Measurements from ENCODE around the gene C1QTNF5. TPM values are rescaled to one million over a fixed set of nuclear protein-coding genes. Genes with fewer than 3 reads are reported as not detected.

C1QTNF5 gene
- total RNA-seq, 1 donor from 2014 or later = 4.0 TPM

DNA sequence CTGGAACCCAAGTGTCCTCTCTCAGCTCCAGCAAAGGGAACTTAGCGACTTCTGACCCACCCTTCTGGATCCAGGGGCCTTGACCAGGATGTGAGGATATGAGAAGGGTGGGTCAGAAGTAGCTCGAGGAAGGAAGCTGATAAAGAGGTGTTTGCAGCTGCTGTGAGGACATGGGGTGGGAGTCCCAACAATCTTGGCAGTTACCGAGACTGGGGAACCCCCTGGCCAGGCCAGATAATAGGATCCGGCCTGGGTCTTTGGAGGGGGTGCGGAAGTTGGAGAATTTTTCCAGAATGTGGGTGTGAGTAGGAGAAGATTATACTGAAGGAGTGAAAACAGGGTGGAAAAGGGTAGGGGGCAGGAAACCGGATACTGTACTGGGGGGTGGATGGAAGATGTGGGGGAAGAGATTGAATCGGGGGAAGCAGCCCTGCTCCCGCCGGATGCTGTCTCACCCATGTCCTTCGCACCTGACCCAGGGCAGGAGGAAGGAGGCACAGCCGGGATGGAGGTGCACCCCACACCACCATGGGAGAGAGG, 20.9 kb downstream of the C1QTNF5 start:
- no peaks in the 10 kb centered on the region for H3K36me3 Mint-ChIP-seq
- H3K27me3 Mint-ChIP-seq = peaks cover 46% of the 10 kb centered on the region
- no peaks in the 10 kb centered on the region for H3K9me3 Mint-ChIP-seq
- peak overlapping the region; percentile 83 for H3K4me3 Mint-ChIP-seq
- TF ChIP-seq CTCF (conservative IDR thresholded peaks at IDR 0.05) = no peak
- peaks cover 27% of the 10 kb centered on the region for H3K4me1 Mint-ChIP-seq (ENCODE audit: unreplicated experiment)
- peak overlapping the region; percentile 62 for H3K27ac Mint-ChIP-seq
- DNase-seq (ENCODE audit: extremely low spot score, unreplicated experiment) = no peak

DNA sequence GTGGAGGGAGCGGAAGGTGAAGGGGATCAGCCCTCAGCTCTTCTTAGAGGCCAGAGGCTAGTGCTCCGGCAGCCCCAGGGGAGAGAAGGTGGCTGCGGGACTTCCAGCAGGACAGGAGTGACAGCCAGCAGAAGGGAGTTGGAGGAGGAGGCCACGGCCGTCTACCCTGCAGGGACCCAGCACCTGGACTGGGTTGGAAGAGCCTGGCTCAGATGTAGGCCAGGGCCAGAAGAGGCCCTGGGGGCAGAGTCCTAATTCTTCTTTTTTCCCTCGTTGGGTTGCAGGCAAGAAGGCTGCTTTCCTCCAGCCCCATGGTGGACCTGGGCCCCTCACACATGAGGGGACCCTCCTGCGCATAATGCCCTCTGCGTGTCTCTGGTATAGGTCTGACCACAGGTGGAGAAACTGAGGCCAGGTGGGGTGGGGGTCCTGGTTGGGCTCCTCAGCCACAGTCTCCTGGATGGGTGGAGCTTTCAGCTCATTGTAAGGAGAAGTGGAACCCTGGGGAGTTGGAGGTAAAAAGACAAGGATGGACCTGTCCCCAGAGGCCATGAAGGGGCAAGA, 21.5 kb downstream of the C1QTNF5 start:
- Mint-ChIP-seq H3K4me3 (peak overlapping the region; percentile 73), H3K9me3 (no peaks in the 10 kb centered on the region), H3K4me1 (ENCODE audit: unreplicated experiment) (peaks cover 27% of the 10 kb centered on the region), H3K27me3 (peaks cover 51% of the 10 kb centered on the region), H3K27ac (no peak overlapping the region), H3K36me3 (no peaks in the 10 kb centered on the region)
- no peak for DNase-seq (ENCODE audit: extremely low spot score, unreplicated experiment)
- no peak for TF ChIP-seq CTCF (conservative IDR thresholded peaks at IDR 0.05)

DNA sequence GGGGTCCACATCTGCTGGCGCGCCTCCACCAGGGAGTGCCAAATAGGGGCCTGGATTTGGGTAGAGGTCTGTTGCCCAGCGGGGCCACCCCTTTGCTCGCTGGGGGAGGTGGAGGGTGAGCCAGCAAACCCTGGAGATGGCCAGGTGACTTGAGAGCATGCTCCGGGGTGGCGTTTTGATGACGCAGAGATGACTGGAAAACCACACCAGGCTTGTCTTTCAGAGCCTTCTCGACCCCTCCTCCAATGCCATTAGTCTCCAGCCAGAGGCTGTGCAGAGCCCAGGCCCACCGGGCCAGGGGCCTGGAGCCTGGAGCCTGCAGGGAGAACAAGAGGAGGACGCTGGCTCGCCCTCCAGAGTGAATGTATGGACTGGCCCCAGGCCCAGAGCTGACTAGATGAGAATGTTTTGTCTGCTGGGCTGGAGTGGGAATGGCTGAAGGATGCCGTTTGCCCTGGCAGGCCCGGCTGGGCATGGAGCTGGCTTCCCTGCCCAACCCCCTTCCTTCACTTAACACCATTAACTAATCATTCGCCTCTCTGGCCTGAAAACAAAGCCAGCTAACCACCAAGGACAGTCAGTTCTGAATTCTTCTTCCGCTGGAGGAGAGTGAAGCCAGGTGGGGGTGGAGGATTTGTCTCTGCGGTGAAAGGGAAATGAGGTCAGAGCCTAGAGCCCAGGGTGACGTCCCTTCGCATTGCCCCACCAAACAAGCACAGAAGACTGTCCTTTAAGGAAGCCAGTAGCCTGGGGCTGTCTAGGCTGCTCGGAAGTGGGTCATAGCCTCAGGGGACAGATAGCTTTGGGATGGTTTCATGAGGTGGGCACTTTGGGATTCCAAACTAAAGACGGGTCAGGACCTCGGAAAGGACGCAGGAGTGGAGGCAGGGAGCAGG, 22.2 kb downstream of the C1QTNF5 start:
- DNase-seq (ENCODE audit: extremely low spot score, unreplicated experiment) = no peak
- no peak for TF ChIP-seq CTCF (conservative IDR thresholded peaks at IDR 0.05)
- Mint-ChIP-seq H3K36me3 (no peaks in the 10 kb centered on the region), H3K27ac (no peak overlapping the region), H3K9me3 (no peaks in the 10 kb centered on the region), H3K27me3 (peaks cover 51% of the 10 kb centered on the region), H3K4me1 (ENCODE audit: unreplicated experiment) (peaks cover 20% of the 10 kb centered on the region), H3K4me3 (peak overlapping the region; percentile 73)

- peaks cover 18% of the 10 kb centered on the region for H3K4me1 Mint-ChIP-seq (ENCODE audit: unreplicated experiment)
- peak overlapping the region; percentile 66 for H3K4me3 Mint-ChIP-seq
- H3K36me3 Mint-ChIP-seq = no peaks in the 10 kb centered on the region
- no peak for DNase-seq (ENCODE audit: extremely low spot score, unreplicated experiment)
- H3K27me3 Mint-ChIP-seq = peaks cover 50% of the 10 kb centered on the region
- H3K9me3 Mint-ChIP-seq = no peaks in the 10 kb centered on the region
- H3K27ac Mint-ChIP-seq = no peak overlapping the region
- no peak for TF ChIP-seq CTCF (conservative IDR thresholded peaks at IDR 0.05)
Observed at GRCh38 chr11:119317592-119318239, 23.0 kb downstream of the C1QTNF5 start.

DNA sequence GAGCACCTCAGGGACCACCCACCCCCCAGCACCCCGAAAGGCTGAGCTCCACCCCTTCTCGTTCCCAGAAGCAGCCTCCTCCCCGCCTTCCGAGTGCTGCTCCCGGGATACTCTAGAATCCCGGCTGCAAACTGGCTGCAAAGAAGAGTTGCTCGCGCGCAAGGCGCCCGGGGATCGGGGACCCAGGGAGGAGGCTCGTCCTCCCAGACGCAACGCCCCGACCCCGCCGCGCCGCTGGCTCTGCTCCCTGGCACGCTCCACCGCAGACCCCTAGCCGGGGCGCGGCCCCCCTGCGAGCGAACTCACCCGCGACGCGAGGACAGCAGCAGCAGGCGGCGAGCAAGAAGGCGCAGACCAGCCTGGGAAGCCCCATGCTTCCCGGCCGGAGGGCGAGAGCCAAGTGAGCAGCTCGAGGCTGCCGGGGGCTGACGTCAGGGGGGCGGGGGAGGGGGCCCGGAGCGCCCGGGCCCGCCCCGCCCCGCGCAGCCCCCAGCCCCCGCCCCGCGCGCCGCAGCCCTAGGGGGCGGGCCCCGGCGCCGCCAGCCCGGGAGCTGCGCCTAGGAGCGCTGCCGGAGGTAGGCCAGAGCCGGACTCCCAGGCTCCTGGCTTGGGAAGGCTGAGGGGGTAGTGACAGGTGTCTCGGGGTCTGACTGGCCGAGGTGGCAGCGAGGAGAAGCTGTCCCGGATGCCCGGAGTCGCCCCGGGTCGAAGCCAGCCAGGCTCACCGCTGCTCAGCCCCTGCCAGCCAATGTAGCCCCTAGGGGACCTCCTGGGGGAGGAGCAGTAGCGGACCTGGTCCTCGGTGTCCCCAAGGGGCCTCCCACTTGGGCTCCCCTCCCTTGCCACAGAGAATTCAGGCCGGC, 23.7 kb downstream of the C1QTNF5 start, which contains the start of gene MCAM:
Gene MCAM, minus strand, starts transcription at position 402 of the 863 bp plus-strand sequence. Its CDS starts 29 bp downstream, at position 373.
- H3K9me3 Mint-ChIP-seq = no peaks in the 10 kb centered on the region
- no peak for TF ChIP-seq CTCF (conservative IDR thresholded peaks at IDR 0.05)

More for the DNA sequence above, 23.7 kb downstream of the C1QTNF5 start, which contains the start of gene MCAM:
- peaks cover 13% of the 10 kb centered on the region for H3K4me1 Mint-ChIP-seq (ENCODE audit: unreplicated experiment)
- peak; percentile 73 for DNase-seq (ENCODE audit: extremely low spot score, unreplicated experiment)
- no peaks in the 10 kb centered on the region for H3K36me3 Mint-ChIP-seq
- H3K27ac Mint-ChIP-seq = no peak within 1 kb of the TSS
- H3K4me3 Mint-ChIP-seq = peak within 1 kb of the TSS; percentile 74
- peaks cover 46% of the 10 kb centered on the region for H3K27me3 Mint-ChIP-seq

Measured in type B pancreatic cell (in vitro differentiated cells).